ENCODE data around the gene FOXO1.
A peak's percentile ranks its signal among the peaks of the same experiment; 100 is the strongest.

The FOXO1 gene

GRCh38 chr13:40609972-40610726, 56.3 kb downstream of the FOXO1 start:
- Histone ChIP-seq H3K4me3 (ENCODE audit: low read depth, low read length) (no peak overlapping the region), H3K27ac (no peak overlapping the region), H3K36me3 (replicated peaks) (no peaks in the 10 kb centered on the region), H3K27me3 (replicated peaks) (no peaks in the 10 kb centered on the region)
- DNase-seq, result peak; percentile 15
- in situ Hi-C loops (cut with HindIII; ENCODE audit: low pct_ligation_motif_present, low sequenced_read_pairs), result no loop called here
- no peak for TF ChIP-seq CTCF (IDR thresholded peaks at IDR 0.05; ENCODE audit: low read depth, low read length, missing control alignments)

GRCh38 chr13:40608308-40608707, 58.1 kb downstream of the FOXO1 start:
- DNase-seq, result no peak
- Histone ChIP-seq H3K27me3 (replicated peaks) (no peaks in the 10 kb centered on the region), H3K27ac (no peak overlapping the region), H3K36me3 (replicated peaks) (no peaks in the 10 kb centered on the region), H3K4me3 (ENCODE audit: low read depth, low read length) (no peak overlapping the region)
- TF ChIP-seq CTCF (IDR thresholded peaks at IDR 0.05; ENCODE audit: low read depth, low read length, missing control alignments), result no peak
- in situ Hi-C loops (cut with HindIII; ENCODE audit: low pct_ligation_motif_present, low sequenced_read_pairs), result no loop called here

GRCh38 chr13:40605573-40605972, 60.9 kb downstream of the FOXO1 start:
- H3K36me3 ChIP-seq (replicated peaks), result no peaks in the 10 kb centered on the region
- in situ Hi-C loops (cut with HindIII; ENCODE audit: low pct_ligation_motif_present, low sequenced_read_pairs), result no loop called here
- no peak overlapping the region for H3K27ac ChIP-seq

GRCh38 chr13:40604135-40604534, 62.3 kb downstream of the FOXO1 start:
- no peak for TF ChIP-seq CTCF (IDR thresholded peaks at IDR 0.05; ENCODE audit: low read depth, low read length, missing control alignments)
- in situ Hi-C loops (cut with HindIII; ENCODE audit: low pct_ligation_motif_present, low sequenced_read_pairs), result no loop called here

More at GRCh38 chr13:40605573-40605972, 60.9 kb downstream of the FOXO1 start:
- no peak for DNase-seq
- no peak for TF ChIP-seq CTCF (IDR thresholded peaks at IDR 0.05; ENCODE audit: low read depth, low read length, missing control alignments)
- Histone ChIP-seq H3K27me3 (replicated peaks) (no peaks in the 10 kb centered on the region), H3K4me3 (ENCODE audit: low read depth, low read length) (no peak overlapping the region)

GRCh38 chr13:40600149-40600751, 66.2 kb downstream of the FOXO1 start:
- no peak for TF ChIP-seq CTCF (IDR thresholded peaks at IDR 0.05; ENCODE audit: low read depth, low read length, missing control alignments)
- in situ Hi-C loops (cut with HindIII; ENCODE audit: low pct_ligation_motif_present, low sequenced_read_pairs), result no loop called here
- Histone ChIP-seq H3K27ac (no peak overlapping the region), H3K36me3 (replicated peaks) (no peaks in the 10 kb centered on the region), H3K27me3 (replicated peaks) (no peaks in the 10 kb centered on the region), H3K4me3 (ENCODE audit: low read depth, low read length) (no peak overlapping the region)
- no peak for DNase-seq

More at GRCh38 chr13:40604135-40604534, 62.3 kb downstream of the FOXO1 start:
- H3K36me3 ChIP-seq (replicated peaks), result no peaks in the 10 kb centered on the region
- DNase-seq, result no peak
- H3K4me3 ChIP-seq (ENCODE audit: low read depth, low read length), result no peak overlapping the region
- H3K27ac ChIP-seq, result no peak overlapping the region
- no peaks in the 10 kb centered on the region for H3K27me3 ChIP-seq (replicated peaks)
